DND-41 (cell line): Measurements from ENCODE around the gene HS3ST6.
A peak's percentile ranks its signal among the peaks of the same experiment; 100 is the strongest.

Experiments used
- ATAC-seq: fragments of 200-7000 bp; cut with Tn5 transposase; 3 replicates; pipeline ENCODE4 v1.9.1; 2021; ENCODE audit warnings: low read depth; ENCODE audit not compliant: insufficient read depth
- DNase-seq: peaks from one replicate; pipeline ENCODE4 v3.0.0-alpha.2; 2020
- H2AFZ ChIP-seq: 2 replicates; pipeline ENCODE4 v1.6.0; 2012; ENCODE audit warnings: low read depth, low read length
- H3K27ac ChIP-seq: 2 replicates; pipeline ENCODE4 v1.5.1; 2012; ENCODE audit warnings: low read length, inconsistent platforms
- H3K27me3 ChIP-seq: fragments of 200-600 bp; sonication (generic); 2 replicates; pipeline ENCODE4 v1.6.0; 2012; ENCODE audit warnings: low read length, mild to moderate bottlenecking, inconsistent platforms; ENCODE audit not compliant: insufficient read depth, poor library complexity
- H3K36me3 ChIP-seq: 2 replicates; pipeline ENCODE4 v1.5.1; 2012; ENCODE audit warnings: low read length, inconsistent platforms; ENCODE audit not compliant: insufficient read depth
- H3K4me1 ChIP-seq: 2 replicates; pipeline ENCODE4 v1.5.1; 2012; ENCODE audit warnings: mild to moderate bottlenecking, low read length; ENCODE audit not compliant: insufficient read depth
- H3K4me2 ChIP-seq: 2 replicates; pipeline ENCODE4 v1.6.0; 2012; ENCODE audit warnings: mild to moderate bottlenecking, moderate library complexity, low read length, inconsistent platforms; ENCODE audit not compliant: insufficient read depth
- H3K4me3 ChIP-seq, 2 experiments: fragments of 200-600 bp in 1 of 2; shearing (Covaris generic) in 1 of 2; 2 replicates each; pipeline ENCODE4 v1.5.1; 2012 to 2016; ENCODE audit warnings: inconsistent platforms in 2 of 2, low read length in 2 of 2, mild to moderate bottlenecking in 2 of 2, low read depth in 1 of 2, moderate library complexity in 1 of 2
- H3K79me2 ChIP-seq: 2 replicates; pipeline ENCODE4 v1.6.0; 2012; ENCODE audit warnings: low read length, inconsistent platforms; ENCODE audit not compliant: insufficient read depth
- H3K9ac ChIP-seq: 2 replicates; pipeline ENCODE4 v1.6.0; 2012; ENCODE audit warnings: low read depth, mild to moderate bottlenecking, inconsistent platforms, low read length, moderate library complexity
- H3K9me3 ChIP-seq: 2 replicates; pipeline ENCODE4 v1.5.1; 2012; ENCODE audit warnings: low read length, moderate library complexity, mild to moderate bottlenecking, inconsistent platforms; ENCODE audit not compliant: insufficient read depth, severe bottlenecking
- H4K20me1 ChIP-seq: 2 replicates; pipeline ENCODE4 v1.6.0; 2012; ENCODE audit warnings: low read length; ENCODE audit not compliant: insufficient read depth
- EZH2 ChIP-seq: IDR thresholded peaks from 3 replicates; pipeline ENCODE4 v1.6.1; 2012; ENCODE audit warnings: borderline replicate concordance, low read depth, mild to moderate bottlenecking, moderate library complexity, low read length, inconsistent platforms; ENCODE audit not compliant: severe bottlenecking
- TF ChIP-seq, protein P1 (sequence below): IDR thresholded peaks from 2 replicates; pipeline ENCODE4 v1.5.1; 2012; ENCODE audit warnings: borderline replicate concordance, low read length, moderate library complexity, mild to moderate bottlenecking; ENCODE audit not compliant: poor library complexity, severe bottlenecking; ENCODE audit errors: extremely low read depth

HS3ST6 gene

DNA sequence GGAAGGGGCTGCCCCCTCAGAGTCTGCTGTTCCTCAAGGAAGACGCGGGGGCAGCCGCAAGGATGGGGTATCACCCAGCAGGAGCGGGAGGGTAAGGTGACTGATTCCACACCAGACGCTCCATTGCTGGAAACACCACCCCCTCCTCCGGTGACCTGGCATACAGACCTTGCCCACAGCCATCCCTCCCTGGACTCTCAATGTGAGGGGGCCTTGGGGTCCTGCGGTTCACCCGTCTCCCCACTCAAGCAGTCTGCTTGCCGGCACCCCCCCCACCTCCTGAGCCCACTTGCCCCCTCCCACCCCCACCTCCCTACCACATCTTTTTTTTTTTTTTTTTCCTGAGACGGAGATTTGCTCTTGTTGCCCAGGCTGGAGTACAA lies 12.1 kb upstream of the HS3ST6 start:
- no peak for ATAC-seq
- TF ChIP-seq EZH2: no peak
- DNase-seq: no peak
- H3K4me1 ChIP-seq: peaks cover 12% of the 10 kb centered on the region
- H3K36me3 ChIP-seq: no peaks in the 10 kb centered on the region
- peak overlapping the region; percentile 63; the same call in 1 of the 2 replicates for H3K4me2 ChIP-seq
- H3K27ac ChIP-seq: no peak overlapping the region
- no peaks in the 10 kb centered on the region for H3K79me2 ChIP-seq
- no peaks in the 10 kb centered on the region for H3K9me3 ChIP-seq
- H4K20me1 ChIP-seq: no peaks in the 10 kb centered on the region
- no peaks in the 10 kb centered on the region for H3K27me3 ChIP-seq
- H3K9ac ChIP-seq: peak overlapping the region; percentile 61
- H3K4me3 ChIP-seq: no peak overlapping the region
- H2AFZ ChIP-seq: peak overlapping the region; percentile 95

DNA sequence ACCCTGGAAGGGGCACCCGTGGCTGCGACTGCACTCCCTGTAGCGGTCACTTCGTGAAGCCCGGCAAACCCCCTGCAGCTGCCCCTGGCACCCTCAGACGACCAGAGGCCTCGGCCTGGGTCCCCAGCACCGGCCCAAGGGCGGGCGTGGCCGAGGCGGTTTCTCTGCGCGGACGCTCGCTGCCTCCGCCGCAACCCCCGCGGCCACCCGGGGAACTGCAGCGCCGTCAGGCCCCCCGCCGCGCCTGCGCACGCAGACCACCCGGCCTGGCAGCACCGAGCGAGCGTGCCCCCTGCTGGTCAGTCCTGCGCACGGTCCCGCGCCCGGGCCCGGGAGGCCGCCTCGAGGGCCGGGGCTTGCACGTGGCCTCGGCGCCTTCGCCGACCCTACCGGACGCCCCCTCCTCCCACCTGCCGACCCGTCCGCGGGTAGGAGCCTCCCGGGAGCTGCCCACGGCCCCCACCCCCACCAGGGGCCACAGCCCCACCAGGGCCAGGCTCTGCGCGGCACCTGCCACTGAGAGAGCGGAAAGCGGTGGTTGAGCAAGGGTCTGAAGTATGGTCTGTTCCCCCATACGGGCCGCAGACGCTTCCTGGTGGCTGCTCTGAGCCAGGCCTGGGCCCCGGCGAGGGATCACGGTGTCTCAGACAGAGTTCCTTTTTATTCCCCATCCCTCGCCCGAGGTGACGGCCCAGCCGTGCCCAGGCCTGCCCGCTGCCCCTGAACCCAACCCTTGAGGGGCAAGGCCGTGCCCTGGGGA lies 11.5 kb upstream of the HS3ST6 start:
- Histone ChIP-seq H3K4me2 (peak overlapping the region; percentile 63), H4K20me1 (no peaks in the 10 kb centered on the region), H3K4me1 (peaks cover 12% of the 10 kb centered on the region), H3K79me2 (no peaks in the 10 kb centered on the region), H3K4me3 (peak overlapping the region; percentile 28 to 62; a peak in 3 of 4 replicates), H3K27ac (peak overlapping the region; percentile 65; the same call in 1 of the 2 replicates), H3K9me3 (no peaks in the 10 kb centered on the region), H3K27me3 (no peaks in the 10 kb centered on the region), H3K9ac (peak overlapping the region; percentile 61), H2AFZ (peak overlapping the region; percentile 95), H3K36me3 (no peaks in the 10 kb centered on the region)
- no peak for TF ChIP-seq EZH2
- TF ChIP-seq, protein P1, sequence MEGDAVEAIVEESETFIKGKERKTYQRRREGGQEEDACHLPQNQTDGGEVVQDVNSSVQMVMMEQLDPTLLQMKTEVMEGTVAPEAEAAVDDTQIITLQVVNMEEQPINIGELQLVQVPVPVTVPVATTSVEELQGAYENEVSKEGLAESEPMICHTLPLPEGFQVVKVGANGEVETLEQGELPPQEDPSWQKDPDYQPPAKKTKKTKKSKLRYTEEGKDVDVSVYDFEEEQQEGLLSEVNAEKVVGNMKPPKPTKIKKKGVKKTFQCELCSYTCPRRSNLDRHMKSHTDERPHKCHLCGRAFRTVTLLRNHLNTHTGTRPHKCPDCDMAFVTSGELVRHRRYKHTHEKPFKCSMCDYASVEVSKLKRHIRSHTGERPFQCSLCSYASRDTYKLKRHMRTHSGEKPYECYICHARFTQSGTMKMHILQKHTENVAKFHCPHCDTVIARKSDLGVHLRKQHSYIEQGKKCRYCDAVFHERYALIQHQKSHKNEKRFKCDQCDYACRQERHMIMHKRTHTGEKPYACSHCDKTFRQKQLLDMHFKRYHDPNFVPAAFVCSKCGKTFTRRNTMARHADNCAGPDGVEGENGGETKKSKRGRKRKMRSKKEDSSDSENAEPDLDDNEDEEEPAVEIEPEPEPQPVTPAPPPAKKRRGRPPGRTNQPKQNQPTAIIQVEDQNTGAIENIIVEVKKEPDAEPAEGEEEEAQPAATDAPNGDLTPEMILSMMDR: peak; percentile 99
- peak; percentile 93 for ATAC-seq
- DNase-seq: peak; percentile 91

- TF ChIP-seq EZH2: no peak
- TF ChIP-seq, protein P1: no peak
- DNase-seq (peak; percentile 41), ATAC-seq (peak; percentile 53)
- Histone ChIP-seq H3K4me1 (peaks cover 12% of the 10 kb centered on the region), H2AFZ (peak overlapping the region; percentile 74), H4K20me1 (no peaks in the 10 kb centered on the region), H3K4me3 (peak overlapping the region; percentile 28 to 62; a peak in 3 of 4 replicates), H3K27me3 (no peaks in the 10 kb centered on the region), H3K79me2 (no peaks in the 10 kb centered on the region), H3K9me3 (no peaks in the 10 kb centered on the region), H3K4me2 (peak overlapping the region; percentile 63), H3K9ac (peak overlapping the region; percentile 61), H3K27ac (peak overlapping the region; percentile 65), H3K36me3 (no peaks in the 10 kb centered on the region)
Observed at GRCh38 chr16:1929105-1929504, 10.9 kb upstream of the HS3ST6 start.

GRCh38 chr16:1926271-1926670 lies 8.1 kb upstream of the HS3ST6 start:
- Histone ChIP-seq H3K4me2 (no peak overlapping the region), H3K79me2 (no peaks in the 10 kb centered on the region), H3K4me1 (peaks cover 12% of the 10 kb centered on the region), H3K9ac (no peak overlapping the region), H3K9me3 (no peaks in the 10 kb centered on the region), H3K36me3 (no peaks in the 10 kb centered on the region), H3K27me3 (peaks cover 3% of the 10 kb centered on the region), H4K20me1 (no peaks in the 10 kb centered on the region), H3K4me3 (no peak overlapping the region), H3K27ac (no peak overlapping the region), H2AFZ (no peak overlapping the region)
- TF ChIP-seq EZH2: no peak
- TF ChIP-seq, protein P1: no peak
- no peak for DNase-seq
- no peak for ATAC-seq
